Activated T-helper 1 cell treated with anti-CD3 and anti-CD28 coated beads, Interleukin-12 subunit alpha, Interleukin-12 subunit beta, Interleukin-2, Interleukin-4 antibody, amounts not matched to agents 30 ng/mL and 10 ng/mL and 1 ng/mL, durations not matched to agents 14 hours and 24 hours and 36 hours (primary cell): Measurements from ENCODE around the gene FRS3. TPM values are rescaled to one million over a fixed set of nuclear protein-coding genes. Genes with fewer than 3 reads are reported as not detected.

Experiments used
- DNase-seq: peaks from one replicate; pipeline ENCODE4 v3.0.0; 2021; ENCODE audit warnings: low spot score
- H3K27ac Mint-ChIP-seq: one replicate; pipeline ENCODE4 v1.8.0; 2021; ENCODE audit warnings: mild to moderate bottlenecking, mixed read lengths
- H3K27me3 Mint-ChIP-seq: one replicate; pipeline ENCODE4 v1.8.0; 2022; ENCODE audit warnings: mild to moderate bottlenecking, moderate library complexity, mixed read lengths; ENCODE audit not compliant: insufficient read depth
- H3K36me3 Mint-ChIP-seq: one replicate; pipeline ENCODE4 v1.8.0; 2021; ENCODE audit warnings: low read depth, mixed read lengths
- H3K4me1 Mint-ChIP-seq: one replicate; pipeline ENCODE4 v1.8.0; 2021; ENCODE audit warnings: low read depth, mixed read lengths
- H3K4me3 Mint-ChIP-seq: one replicate; pipeline ENCODE4 v1.8.0; 2021; ENCODE audit warnings: mild to moderate bottlenecking, moderate library complexity, mixed read lengths
- H3K9me3 Mint-ChIP-seq: one replicate; pipeline ENCODE4 v1.8.0; 2021; ENCODE audit warnings: mixed read lengths
- intact Hi-C: fragments of 100-400 bp; cut with micrococcal nuclease; formaldehyde crosslinking; loops from one replicate; pipeline ENCODE4 v1.15.1; 2024
- total RNA-seq: library from RNA; stranded (reverse); gene quantifications from 2 replicates; pipeline ENCODE4 v1.2.3, GENCODE V29; 2022

Gene FRS3
- total RNA-seq, 1 donor from 2014 or later = 5.3 TPM

DNA sequence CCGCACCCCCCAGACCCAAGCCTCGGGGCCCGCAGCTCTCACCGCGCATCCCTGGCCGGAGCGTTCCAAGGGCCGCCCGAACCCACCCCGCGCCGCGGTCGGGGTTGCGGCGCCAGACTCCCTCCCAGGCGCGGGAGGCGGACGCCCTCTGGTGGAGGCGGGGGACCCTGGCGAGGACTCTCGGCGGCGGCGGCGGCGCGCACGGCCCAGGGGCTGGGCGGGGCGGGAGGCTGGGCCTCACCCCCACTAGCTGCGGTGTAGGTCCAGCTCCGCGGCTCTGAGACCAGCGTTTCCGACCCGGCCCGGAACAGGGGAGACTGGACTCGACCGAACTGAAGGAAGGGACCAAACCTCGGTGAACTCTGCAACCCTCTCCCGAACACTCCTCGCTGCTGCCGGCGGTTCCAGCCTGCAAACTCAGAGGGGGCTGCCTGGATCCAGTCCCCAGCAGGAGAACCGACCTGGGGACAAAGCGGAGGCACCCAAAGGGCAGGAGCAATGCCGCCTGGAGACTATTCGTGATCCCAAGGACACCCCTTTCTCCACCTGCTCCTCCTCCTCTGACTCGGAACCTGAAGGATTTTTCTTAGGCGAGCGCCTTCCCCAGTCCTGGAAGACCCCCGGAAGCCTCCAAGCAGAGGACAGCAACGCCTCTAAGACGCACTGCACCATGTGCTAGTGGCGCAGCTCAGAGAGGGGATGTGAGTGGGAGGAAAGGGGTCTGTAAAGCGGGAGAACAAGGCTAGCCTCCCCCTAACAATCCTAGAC is 6.9 kb upstream of the FRS3 start:
- Mint-ChIP-seq H3K4me3 (peak overlapping the region; percentile 97), H3K27ac (peak overlapping the region; percentile 93), H3K9me3 (no peaks in the 10 kb centered on the region), H3K27me3 (peaks cover 13% of the 10 kb centered on the region), H3K4me1 (peaks cover 17% of the 10 kb centered on the region), H3K36me3 (peaks cover 20% of the 10 kb centered on the region)
- intact Hi-C loops = loop anchor here (1.0 to 5.0 kb wide), 15 partner anchors 7 to 1731 kb away; partner anchors contain the start of genes BYSL, FOXP4, FRS3 and MED20
- peak; percentile 88 for DNase-seq

DNA sequence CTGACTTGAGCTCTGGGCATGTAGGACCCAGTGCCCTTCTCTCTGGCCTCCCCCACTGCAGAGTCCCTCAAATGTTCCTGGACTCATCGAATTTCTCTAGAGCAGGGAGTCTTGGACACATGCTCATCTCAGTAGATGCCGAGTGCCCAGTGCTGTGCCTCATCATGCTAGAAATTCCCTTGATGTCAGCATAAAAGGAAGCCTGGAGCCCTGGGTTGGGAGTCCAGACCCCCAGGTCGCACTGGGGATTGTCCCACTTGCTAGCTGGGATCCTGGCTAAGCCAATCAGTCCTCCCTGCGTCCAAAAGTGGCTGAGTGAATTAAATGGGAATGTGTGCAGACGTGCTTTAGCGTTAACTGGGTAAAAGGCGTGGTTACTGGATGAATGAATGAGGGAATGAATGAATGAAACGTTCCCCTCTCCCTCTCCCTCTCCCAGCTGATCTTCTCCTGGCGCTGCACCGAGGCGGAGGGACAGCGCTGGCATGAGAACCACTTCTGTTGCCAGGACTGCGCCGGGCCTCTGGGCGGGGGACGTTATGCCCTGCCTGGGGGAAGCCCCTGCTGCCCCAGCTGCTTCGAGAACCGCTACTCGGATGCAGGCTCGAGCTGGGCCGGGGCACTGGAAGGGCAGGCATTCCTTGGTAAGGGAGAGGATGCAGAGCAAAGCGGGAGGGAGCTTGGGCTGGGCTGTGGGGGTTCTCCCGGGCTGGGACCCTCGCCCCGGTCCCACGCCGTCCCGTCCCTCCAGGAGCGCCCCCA is 6.2 kb upstream of the FRS3 start:
- Mint-ChIP-seq H3K9me3 (no peaks in the 10 kb centered on the region), H3K4me3 (peak overlapping the region; percentile 97), H3K36me3 (peaks cover 17% of the 10 kb centered on the region), H3K27ac (no peak overlapping the region), H3K4me1 (peaks cover 23% of the 10 kb centered on the region), H3K27me3 (peaks cover 18% of the 10 kb centered on the region)
- intact Hi-C loops = loop anchor here (2.0 to 5.0 kb wide), 6 partner anchors 61 to 1731 kb away; partner anchors contain the start of genes FOXP4, NFYA, OARD1 and POLR1C
- no peak for DNase-seq

DNA sequence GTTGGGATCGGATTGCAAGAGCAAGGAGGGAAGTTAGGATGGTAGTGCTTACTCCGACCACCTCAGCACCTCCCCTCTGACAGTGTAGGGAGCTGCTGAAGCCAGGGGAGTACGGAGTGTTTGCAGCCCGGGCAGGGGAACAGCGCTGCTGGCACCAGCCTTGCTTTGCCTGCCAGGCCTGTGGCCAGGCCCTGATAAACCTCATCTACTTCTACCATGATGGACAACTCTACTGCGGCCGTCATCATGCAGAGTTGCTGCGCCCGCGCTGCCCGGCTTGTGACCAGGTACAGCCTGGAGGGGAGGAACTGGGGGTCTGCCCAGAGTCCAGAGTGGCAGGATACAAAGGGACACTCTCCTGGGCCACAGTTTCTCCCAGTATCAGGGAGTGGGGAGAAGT is 5.6 kb upstream of the FRS3 start:
- H3K27ac Mint-ChIP-seq = no peak overlapping the region
- H3K9me3 Mint-ChIP-seq = no peaks in the 10 kb centered on the region
- intact Hi-C loops = loop anchor here (5.0 kb wide), 2 partner anchors 238 to 1732 kb away; partner anchors contain the start of genes FOXP4, POLR1C and YIPF3
- peaks cover 18% of the 10 kb centered on the region for H3K27me3 Mint-ChIP-seq
- H3K4me1 Mint-ChIP-seq = peaks cover 23% of the 10 kb centered on the region
- peaks cover 16% of the 10 kb centered on the region for H3K36me3 Mint-ChIP-seq
- no peak for DNase-seq
- peak overlapping the region; percentile 10 for H3K4me3 Mint-ChIP-seq

DNA sequence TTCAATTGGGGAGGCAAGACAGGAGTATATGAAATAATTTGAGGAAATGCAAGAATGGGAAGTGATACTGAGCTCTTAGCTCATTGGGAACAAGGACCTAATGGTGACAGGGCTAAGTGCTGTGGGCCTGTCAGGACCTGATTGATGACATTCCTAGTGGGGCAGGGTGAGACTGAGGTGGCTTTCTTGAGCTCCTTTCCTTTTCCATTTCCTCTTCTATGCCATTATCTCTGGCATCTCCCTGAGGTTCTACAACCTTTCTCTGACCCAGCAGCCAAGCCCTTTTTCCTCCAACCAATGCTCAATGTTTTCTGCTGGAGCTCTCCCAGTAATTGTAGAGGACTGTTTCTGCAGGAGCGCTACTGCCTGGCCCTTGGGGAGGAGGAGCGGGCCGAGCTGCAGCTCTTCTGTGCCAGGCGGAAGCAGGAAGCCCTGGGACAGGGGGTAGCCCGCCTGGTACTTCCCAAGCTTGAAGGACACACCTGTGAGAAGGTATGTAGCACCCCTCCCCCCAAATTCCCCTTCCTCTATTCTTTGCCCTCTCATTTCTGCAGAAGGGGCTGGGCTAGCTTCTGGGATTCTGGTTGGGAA is 5.0 kb upstream of the FRS3 start:
- peaks cover 17% of the 10 kb centered on the region for H3K4me1 Mint-ChIP-seq
- no peak for DNase-seq
- intact Hi-C loops = loop anchor here (5.0 kb wide), 2 partner anchors 237 to 1733 kb away; partner anchors contain the start of genes FOXP4, POLR1C and YIPF3
- no peak overlapping the region for H3K27ac Mint-ChIP-seq
- peaks cover 18% of the 10 kb centered on the region for H3K27me3 Mint-ChIP-seq
- H3K9me3 Mint-ChIP-seq = no peaks in the 10 kb centered on the region
- peak overlapping the region; percentile 45 for H3K4me3 Mint-ChIP-seq
- H3K36me3 Mint-ChIP-seq = peaks cover 10% of the 10 kb centered on the region

DNA sequence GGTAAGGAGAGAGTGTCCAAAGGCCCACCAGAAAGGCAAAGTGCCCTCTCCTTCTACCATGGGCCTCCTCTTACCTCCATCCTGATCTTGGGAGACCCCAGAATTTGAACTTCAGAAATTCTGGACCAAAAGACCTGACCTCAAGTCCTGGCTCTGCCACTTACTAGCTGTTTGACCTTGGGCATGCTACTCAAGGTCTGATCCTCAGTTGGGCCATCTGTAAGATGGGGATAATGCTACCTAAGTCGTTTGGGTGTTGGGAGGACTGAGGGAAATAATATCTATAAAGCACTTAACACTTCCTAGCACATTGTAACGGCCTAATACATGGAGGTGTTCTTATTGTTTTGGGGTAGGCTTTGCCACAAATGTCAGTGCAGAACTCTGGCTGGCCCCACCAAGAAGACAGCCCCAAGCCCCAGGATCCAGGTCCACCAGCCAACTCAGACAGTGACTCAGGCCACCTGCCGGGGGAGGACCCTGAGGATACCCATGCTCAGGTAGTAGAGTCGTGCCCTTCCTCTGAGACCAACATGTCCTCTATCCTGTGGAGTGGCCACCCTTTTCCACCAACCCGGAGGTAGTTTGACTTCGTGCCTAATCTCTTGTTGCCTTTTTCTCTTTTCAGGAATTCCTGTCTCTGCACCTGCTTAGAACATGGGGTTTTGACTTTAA is 3.5 kb upstream of the FRS3 start:
- H3K4me3 Mint-ChIP-seq = no peak overlapping the region
- intact Hi-C loops = no loop called here
- no peak for DNase-seq

DNA sequence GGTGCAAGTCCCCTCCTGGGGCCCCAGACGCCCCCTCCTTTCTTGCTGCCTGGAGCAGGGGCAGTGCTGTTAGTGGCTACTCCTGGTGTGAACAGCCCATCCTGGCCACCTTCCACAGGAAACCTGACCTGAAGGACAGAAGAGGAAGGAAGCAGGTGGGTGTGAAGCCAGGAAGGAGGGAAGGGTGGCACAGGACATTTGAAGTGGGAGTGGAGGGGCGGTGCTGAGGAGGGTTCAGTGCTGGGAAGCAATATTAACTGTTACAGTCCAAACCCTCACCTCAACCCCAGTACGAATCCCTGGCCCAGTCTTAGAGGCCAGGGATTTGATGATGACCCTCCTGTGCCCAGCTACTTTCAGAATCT is 1.6 kb upstream of the FRS3 start:
- peaks cover 15% of the 10 kb centered on the region for H3K27me3 Mint-ChIP-seq
- H3K9me3 Mint-ChIP-seq = no peaks in the 10 kb centered on the region
- no peak for DNase-seq
- no peaks in the 10 kb centered on the region for H3K36me3 Mint-ChIP-seq
- H3K4me3 Mint-ChIP-seq = peak overlapping the region; percentile 55
- intact Hi-C loops = no loop called here
- H3K27ac Mint-ChIP-seq = no peak overlapping the region
- H3K4me1 Mint-ChIP-seq = peaks cover 19% of the 10 kb centered on the region

More for the DNA sequence above, 3.5 kb upstream of the FRS3 start:
- Mint-ChIP-seq H3K36me3 (peaks cover 3% of the 10 kb centered on the region), H3K4me1 (peaks cover 15% of the 10 kb centered on the region), H3K9me3 (no peaks in the 10 kb centered on the region), H3K27me3 (peaks cover 18% of the 10 kb centered on the region), H3K27ac (no peak overlapping the region)

DNA sequence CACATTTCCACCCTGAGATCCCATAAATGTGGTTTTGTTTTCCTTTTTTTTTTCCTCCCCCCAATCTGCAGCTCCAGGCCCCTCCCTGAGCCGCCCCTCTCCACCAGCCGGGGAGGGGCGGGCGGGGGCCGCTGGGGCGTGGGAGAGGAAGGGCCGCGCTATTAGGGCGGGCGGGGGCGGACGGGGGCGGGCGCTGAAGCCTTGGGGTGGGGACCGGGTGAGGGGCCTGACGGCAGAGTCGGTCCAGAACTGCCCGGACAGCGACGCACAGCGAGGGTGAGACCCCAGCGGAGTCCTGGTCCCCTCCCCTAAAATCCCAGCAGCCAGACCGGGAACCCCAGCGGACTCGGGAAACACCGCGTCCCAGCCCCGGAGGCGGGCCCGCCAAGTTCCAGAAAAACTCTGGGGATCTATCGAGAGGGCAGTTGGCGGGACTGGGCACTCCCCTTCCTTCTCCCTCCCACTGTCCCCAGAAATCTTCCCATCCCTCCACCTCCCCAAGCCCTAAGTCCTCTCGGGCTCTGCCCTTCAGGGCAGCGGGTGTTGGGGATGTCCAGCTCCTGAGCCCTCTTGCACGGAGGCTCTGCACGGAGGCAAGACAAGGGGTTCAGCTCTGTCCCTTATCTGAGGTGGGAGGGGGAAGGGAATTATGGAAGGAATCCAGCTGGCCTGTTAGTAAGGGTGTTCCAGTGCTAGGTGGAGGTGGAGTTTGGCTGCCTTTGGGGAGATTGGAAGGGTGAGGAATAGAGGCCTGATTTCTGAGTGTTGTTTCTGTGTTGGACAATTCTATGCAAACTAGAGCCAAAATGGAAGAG is 1.1 kb upstream of the FRS3 start, which contains the start of gene PRICKLE4:
TSS of gene PRICKLE4 (plus strand) at position 232 of the 815 bp plus-strand sequence. CDS start 2,692 bp downstream, outside the sequence.
- Mint-ChIP-seq H3K9me3 (no peaks in the 10 kb centered on the region), H3K36me3 (no peaks in the 10 kb centered on the region), H3K27ac (peak within 1 kb of the TSS; percentile 63), H3K4me1 (peaks cover 19% of the 10 kb centered on the region), H3K27me3 (peaks cover 14% of the 10 kb centered on the region), H3K4me3 (peak within 1 kb of the TSS; percentile 81)
- intact Hi-C loops = loop anchor here (1.0 kb wide), 8 partner anchors 45 to 434 kb away; partner anchors contain the start of genes BYSL, CCND3, MED20 and TAF8
- no peak for DNase-seq

DNA sequence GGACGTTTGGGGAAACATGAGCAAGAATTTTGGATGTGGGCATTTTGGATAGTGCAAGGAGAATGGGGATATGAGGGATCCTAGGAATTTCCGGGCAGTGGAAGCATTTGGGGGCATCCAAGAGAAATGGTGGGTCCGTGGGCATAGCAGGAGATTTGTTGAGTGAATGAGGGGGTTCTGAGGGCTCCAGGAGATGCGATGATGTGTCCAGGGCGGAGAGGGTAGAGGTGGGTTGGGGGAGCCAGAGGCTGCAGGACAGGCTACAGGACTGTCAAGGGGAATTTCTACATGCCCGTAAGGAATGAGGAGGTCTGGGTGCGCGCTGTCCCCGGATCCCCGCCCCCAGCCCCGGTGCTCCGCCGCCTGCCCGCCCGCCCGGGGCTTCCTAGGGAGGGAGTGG is 364 bp downstream of the FRS3 start:
- Mint-ChIP-seq H3K4me1 (peaks cover 19% of the 10 kb centered on the region), H3K9me3 (no peaks in the 10 kb centered on the region), H3K27me3 (peaks cover 13% of the 10 kb centered on the region), H3K4me3 (peak overlapping the region; percentile 94), H3K27ac (peak overlapping the region; percentile 83), H3K36me3 (peaks cover 2% of the 10 kb centered on the region)
- intact Hi-C loops = loop anchor here (1.0 kb wide), 1 partner anchor 8 kb away; the partner anchor contains the start of gene TOMM6
- DNase-seq = no peak

DNA sequence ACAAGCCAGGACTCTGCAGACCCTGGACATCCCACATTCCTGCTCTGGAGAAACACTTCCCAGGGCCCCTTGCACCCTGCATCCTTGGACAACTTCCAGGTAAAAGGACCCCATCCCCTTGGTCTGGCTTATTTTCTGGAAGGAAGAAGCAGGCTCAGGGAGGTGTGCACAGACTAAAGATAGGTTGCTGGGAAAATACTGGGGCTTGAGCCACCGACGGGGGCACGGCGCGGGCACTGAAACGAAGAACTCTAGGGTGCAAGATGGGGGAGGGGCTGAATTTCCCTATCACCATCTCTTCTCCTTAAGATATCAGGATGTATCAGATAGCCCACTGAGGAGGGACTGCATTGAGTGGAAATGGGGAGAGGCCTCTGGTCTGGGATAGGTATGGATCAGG is 805 bp downstream of the FRS3 start:
- H3K4me3 Mint-ChIP-seq = peak overlapping the region; percentile 94
- DNase-seq = no peak
- H3K27ac Mint-ChIP-seq = peak overlapping the region; percentile 83
- H3K36me3 Mint-ChIP-seq = peaks cover 6% of the 10 kb centered on the region
- H3K27me3 Mint-ChIP-seq = peaks cover 10% of the 10 kb centered on the region
- H3K9me3 Mint-ChIP-seq = no peaks in the 10 kb centered on the region
- peaks cover 19% of the 10 kb centered on the region for H3K4me1 Mint-ChIP-seq
- intact Hi-C loops = loop anchor here (1.0 kb wide), 1 partner anchor 8 kb away; the partner anchor contains the start of gene TOMM6

DNA sequence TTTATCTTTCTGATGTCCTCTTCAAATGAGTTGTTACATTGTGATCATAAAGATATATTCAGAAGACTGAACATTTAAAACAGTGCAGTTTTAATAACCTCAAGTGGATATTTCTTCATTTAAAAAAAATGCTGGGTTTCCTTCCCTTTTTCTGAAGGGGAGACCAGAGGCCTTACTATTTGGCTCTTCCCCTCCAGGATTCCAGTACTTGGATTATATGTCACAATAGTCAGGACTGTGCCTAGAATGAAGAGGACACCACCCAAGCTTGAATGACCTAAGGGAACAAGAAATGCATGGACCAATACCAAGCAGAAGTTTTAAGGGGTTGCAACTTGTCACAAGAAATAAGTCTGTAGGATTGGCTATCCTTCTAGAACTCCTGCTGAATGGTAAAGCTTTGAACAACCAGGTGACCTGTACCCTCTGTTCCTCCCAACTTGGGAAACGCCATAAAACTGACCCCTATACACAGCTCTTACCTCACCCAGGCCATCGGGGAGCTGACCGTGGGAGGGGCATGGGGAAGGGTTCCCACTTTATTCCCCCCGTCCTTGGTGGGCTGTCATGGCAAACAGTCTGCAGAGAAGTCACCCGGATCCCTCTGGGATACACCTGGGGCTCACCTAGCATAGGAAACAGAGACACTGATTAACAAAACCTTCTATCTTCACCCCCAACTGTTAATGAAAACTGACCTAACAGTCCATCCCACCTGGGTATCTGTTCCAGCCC is 2.0 kb downstream of the FRS3 start:
- intact Hi-C loops = loop anchor here (2.0 kb wide), 1 partner anchor 95 kb away; no protein-coding TSS in a partner anchor
- H3K27me3 Mint-ChIP-seq = peaks cover 6% of the 10 kb centered on the region
- peaks cover 19% of the 10 kb centered on the region for H3K4me1 Mint-ChIP-seq
- DNase-seq = no peak
- no peaks in the 10 kb centered on the region for H3K9me3 Mint-ChIP-seq
- H3K36me3 Mint-ChIP-seq = peaks cover 6% of the 10 kb centered on the region
- no peak overlapping the region for H3K27ac Mint-ChIP-seq
- H3K4me3 Mint-ChIP-seq = peak overlapping the region; percentile 94

DNA sequence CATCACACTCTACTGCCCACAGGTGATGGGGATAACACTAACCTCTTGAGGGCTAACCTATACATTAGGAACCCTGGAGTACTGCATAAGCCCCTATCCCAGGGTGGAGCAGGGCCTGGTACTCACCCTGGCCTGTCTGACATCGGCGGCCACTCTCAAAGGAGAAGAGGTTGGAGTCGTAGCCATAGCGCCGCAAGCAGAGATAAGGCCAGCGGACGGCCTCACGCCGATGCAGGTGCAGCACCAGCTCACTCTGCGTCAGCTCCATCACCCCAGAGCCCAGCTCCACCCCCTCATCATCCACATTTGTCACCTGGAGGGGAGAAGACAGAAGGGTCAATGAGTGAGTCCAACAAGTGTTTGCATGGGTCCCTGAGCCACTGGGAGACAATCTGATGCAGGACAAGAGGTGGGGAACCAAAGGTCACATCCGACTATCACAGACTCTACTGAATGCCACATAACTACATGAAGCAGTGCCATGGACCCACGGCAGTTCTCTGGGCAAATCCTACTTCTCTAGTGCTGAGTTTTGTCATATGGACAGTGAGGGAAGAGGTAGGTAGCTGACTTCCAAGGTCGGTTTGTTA is 4.3 kb downstream of the FRS3 start:
- Mint-ChIP-seq H3K9me3 (no peaks in the 10 kb centered on the region), H3K4me1 (peaks cover 12% of the 10 kb centered on the region), H3K27me3 (no peaks in the 10 kb centered on the region), H3K27ac (no peak overlapping the region), H3K4me3 (no peak overlapping the region), H3K36me3 (peaks cover 6% of the 10 kb centered on the region)
- DNase-seq = no peak
- intact Hi-C loops = no loop called here
